Astrocyte of the spinal cord (primary cell): Measurements from ENCODE around the gene LDLRAD3.

Experiments
- DNase-seq: peaks from one replicate; pipeline ENCODE4 v3.0.0; 2011; ENCODE audit warnings: low read depth, low spot score
- H3K4me3 ChIP-seq: 2 replicates; pipeline ENCODE4 v1.5.1; 2011; ENCODE audit warnings: low read depth, mild to moderate bottlenecking, low read length, moderate library complexity
- CTCF ChIP-seq: IDR thresholded peaks from 2 replicates; pipeline ENCODE4 v1.5.1; 2012; ENCODE audit warnings: low read depth, mild to moderate bottlenecking, low read length, inconsistent platforms
- in situ Hi-C: cut with HindIII; loops from 2 replicates; pipeline ENCODE4 v1.10.0; 2017; ENCODE audit warnings: low sequenced_read_pairs

The LDLRAD3 gene

GRCh38 chr11:35947437-35947836 is 3.6 kb downstream of the LDLRAD3 start:
- in situ Hi-C loops: no loop called here
- TF ChIP-seq CTCF: no peak
- no peak for DNase-seq
- no peak overlapping the region for H3K4me3 ChIP-seq

GRCh38 chr11:35949242-35949641 is 5.4 kb downstream of the LDLRAD3 start:
- no peak for DNase-seq
- no peak overlapping the region for H3K4me3 ChIP-seq
- in situ Hi-C loops: no loop called here
- no peak for TF ChIP-seq CTCF

- no peak for TF ChIP-seq CTCF
- H3K4me3 ChIP-seq: no peak overlapping the region
- in situ Hi-C loops: no loop called here
- no peak for DNase-seq
These were observed 6.2 kb downstream of the LDLRAD3 start for GRCh38 chr11:35950082-35950481.

GRCh38 chr11:35951680-35952079 is 7.8 kb downstream of the LDLRAD3 start:
- no peak for TF ChIP-seq CTCF
- in situ Hi-C loops: no loop called here
- H3K4me3 ChIP-seq: no peak overlapping the region
- DNase-seq: no peak

GRCh38 chr11:35953081-35953760 is 9.4 kb downstream of the LDLRAD3 start:
- in situ Hi-C loops: no loop called here
- DNase-seq: peak; percentile 22
- H3K4me3 ChIP-seq: no peak overlapping the region
- no peak for TF ChIP-seq CTCF

GRCh38 chr11:35954205-35954604 is 10.3 kb downstream of the LDLRAD3 start:
- no peak overlapping the region for H3K4me3 ChIP-seq
- DNase-seq: no peak
- in situ Hi-C loops: no loop called here
- TF ChIP-seq CTCF: no peak
